ENCODE results near the gene PHF19. TPM values are rescaled to one million over a fixed set of nuclear protein-coding genes. Genes with fewer than 3 reads are reported as not detected.

Gene PHF19
- polyA plus RNA-seq, 4 donors: 27.8 to 41.9 (median 37.3) TPM

DNA sequence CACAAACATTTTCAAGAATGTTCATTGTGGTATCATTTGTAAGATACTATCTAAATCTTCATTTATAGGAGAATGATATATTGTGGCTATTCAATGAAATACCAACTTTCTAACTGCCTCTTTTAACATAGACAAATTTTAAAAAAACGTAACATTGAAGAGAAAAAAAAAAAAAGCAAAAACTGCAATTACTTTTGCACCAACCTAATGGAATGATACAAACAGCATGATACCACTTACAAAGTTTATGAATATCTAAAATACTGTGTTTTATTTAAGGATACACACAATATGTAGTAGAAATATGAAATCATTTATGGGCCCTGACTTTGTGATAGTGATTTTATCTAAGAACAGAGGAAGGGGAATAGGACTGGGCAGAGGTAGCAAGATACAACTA is 58.4 kb downstream of the PHF19 start:
- DNase-seq (ENCODE audit: low read depth in 4 of 4, low spot score in 2 of 4): no peak

DNA sequence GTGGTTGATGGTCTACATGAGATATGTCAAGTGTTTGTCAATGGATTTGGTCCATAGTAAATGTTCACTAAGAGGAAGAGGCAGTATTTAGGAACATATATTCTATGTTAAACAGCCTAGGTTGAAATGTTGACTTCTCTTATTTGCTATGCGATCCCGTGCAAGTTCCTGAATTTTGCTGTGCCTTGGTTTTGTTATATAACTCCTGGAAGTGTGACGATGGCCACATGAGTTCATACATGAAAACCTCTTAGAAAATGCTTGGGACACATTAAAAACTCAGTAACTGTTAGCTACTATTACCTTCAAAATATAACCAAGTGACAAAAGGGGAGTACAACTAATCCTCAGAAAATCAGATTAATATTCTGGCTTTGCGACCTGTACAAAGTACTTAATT is 61.9 kb downstream of the PHF19 start:
- no peak for DNase-seq (ENCODE audit: low read depth in 4 of 4, low spot score in 2 of 4)

DNA sequence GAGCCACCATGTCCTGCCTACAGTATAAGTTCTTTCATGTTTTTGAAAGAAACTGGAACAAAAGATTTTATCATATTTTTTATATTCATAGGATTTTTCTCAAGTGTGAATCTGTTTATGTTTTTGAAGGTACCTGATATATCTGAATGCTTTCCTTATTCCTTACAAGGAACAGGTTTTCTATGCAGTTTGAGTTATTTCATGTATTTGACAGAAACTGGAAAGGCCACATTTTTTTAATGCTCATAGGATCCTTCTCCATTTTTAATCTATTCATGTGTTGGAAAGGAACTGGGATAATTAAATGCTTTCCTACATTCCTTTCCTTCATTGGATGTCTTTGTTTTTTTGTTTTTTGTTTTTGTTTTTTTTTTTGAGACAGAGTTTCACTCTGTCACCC is 68.1 kb downstream of the PHF19 start:
- DNase-seq (ENCODE audit: low read depth in 4 of 4, low spot score in 2 of 4): no peak

DNA sequence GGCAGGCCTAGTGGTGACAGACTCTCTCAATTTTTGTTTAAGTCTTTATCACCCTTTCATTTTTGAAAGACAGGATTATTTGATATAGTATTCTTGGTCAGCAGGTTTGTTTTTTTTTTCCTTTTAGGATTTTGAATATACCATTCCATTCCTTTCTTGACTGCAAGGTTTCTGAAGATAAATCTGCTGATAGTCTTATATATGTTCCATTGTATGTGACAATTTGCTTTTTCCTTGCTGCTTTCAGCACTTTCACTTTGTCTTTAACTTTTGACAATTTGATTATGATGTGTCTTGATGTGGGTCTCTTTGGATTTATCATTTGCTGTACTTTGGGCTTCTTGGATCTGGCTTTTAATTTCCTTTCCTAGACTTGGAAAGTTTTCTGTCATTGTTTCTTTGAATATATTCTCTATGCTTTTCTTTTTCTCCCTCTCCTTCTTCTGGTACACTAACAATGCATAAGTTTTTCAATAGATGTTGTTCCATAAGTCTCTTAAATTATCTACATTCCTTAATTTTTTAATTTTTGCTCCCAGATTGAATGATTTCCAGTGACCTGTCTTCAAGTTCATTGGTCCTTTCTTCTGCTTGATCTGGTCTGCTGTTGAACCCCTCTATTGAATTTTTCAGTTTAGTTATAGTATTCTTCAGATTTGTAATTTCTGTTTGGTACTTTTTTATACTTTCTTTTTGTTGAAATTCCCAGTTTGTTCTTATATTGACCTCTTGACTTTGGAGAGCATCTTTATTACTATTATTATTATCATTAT is 69.2 kb downstream of the PHF19 start:
- DNase-seq (ENCODE audit: low read depth in 4 of 4, low spot score in 2 of 4): no peak

Other genes starting within 250 kb of the PHF19 start
- 10 to 100 TPM; 16.3 to 20.9 (median 17.8) TPM for gene MEGF9, start 162.7 kb downstream of the PHF19 start, polyA plus RNA-seq (ENCODE audit: insufficient read length in 4 of 4)
- 10 to 100 TPM; 39.9 to 48.3 (median 43.6) TPM for gene FBXW2, start 83.8 kb downstream of the PHF19 start, polyA plus RNA-seq (ENCODE audit: insufficient read length in 4 of 4)
- 10 to 100 TPM; 27.9 to 39.0 (median 31.1) TPM for gene PSMD5, start 34.3 kb downstream of the PHF19 start, polyA plus RNA-seq (ENCODE audit: insufficient read length in 4 of 4)
- gene TRAF1, start 49.6 kb upstream of the PHF19 start, polyA plus RNA-seq (ENCODE audit: insufficient read length in 4 of 4): 1 to 10 TPM; 4.0 to 7.8 (median 6.1) TPM
- 10 to 100 TPM; 12.6 to 17.1 (median 15.5) TPM for gene C5, start 173.1 kb upstream of the PHF19 start, polyA plus RNA-seq (ENCODE audit: insufficient read length in 4 of 4)
- 10 to 100 TPM; 28.2 to 38.3 (median 35.8) TPM for gene CNTRL, start 197.8 kb upstream of the PHF19 start, polyA plus RNA-seq (ENCODE audit: insufficient read length in 4 of 4)

Data from left renal cortex interstitium (tissue), 4 donors.